ENCODE data around the gene HES5. TPM values are rescaled to one million over a fixed set of nuclear protein-coding genes. Genes with fewer than 3 reads are reported as not detected.

HES5 gene
- polyA plus RNA-seq, 1 donor (not counting 4 experiments of a cell fraction or from before 2014, with no cell fraction given): 0.33 TPM

DNA sequence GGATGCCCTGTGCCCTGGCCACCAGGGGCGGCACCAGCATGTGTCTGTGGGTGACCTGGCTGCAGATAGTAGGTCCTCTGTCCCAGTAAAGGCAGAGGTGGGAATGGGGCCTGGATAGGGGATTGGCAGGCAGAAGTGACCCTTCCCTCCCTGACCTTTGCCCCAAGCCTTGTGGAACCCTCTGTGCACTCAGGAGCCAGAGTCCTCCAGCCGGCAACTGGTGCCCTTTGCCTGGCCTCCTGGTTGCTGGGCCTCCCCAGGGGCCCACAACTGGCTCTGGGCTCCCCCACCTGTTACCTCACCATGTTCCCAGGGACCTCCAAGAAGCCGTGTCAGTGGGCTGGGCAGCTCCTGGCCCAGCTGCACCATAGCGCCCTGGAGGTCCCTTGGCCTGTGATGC, 44.0 kb downstream of the HES5 start:
- no peak overlapping the region for H3K9ac ChIP-seq (ENCODE audit: control insufficient read depth, extremely low read depth, insufficient read depth, low read length)
- peaks cover 48 to 53% of the 10 kb centered on the region in 2 experiments for H3K36me3 ChIP-seq (ENCODE audit: control insufficient read depth in 2 of 2, extremely low read depth in 1 of 2, insufficient read depth in 2 of 2, low read length in 2 of 2)
- TF ChIP-seq, protein P1, sequence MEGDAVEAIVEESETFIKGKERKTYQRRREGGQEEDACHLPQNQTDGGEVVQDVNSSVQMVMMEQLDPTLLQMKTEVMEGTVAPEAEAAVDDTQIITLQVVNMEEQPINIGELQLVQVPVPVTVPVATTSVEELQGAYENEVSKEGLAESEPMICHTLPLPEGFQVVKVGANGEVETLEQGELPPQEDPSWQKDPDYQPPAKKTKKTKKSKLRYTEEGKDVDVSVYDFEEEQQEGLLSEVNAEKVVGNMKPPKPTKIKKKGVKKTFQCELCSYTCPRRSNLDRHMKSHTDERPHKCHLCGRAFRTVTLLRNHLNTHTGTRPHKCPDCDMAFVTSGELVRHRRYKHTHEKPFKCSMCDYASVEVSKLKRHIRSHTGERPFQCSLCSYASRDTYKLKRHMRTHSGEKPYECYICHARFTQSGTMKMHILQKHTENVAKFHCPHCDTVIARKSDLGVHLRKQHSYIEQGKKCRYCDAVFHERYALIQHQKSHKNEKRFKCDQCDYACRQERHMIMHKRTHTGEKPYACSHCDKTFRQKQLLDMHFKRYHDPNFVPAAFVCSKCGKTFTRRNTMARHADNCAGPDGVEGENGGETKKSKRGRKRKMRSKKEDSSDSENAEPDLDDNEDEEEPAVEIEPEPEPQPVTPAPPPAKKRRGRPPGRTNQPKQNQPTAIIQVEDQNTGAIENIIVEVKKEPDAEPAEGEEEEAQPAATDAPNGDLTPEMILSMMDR (optimal IDR thresholded peaks at IDR 0.05 in 1 of 3, IDR thresholded peaks at IDR 0.05 in 1 of 3, conservative IDR thresholded peaks at IDR 0.05 in 1 of 3; ENCODE audit: extremely low read depth in 1 of 3, insufficient read depth in 2 of 3, low read length in 3 of 3): no peak
- no peak for TF ChIP-seq EZH2 (IDR thresholded peaks at IDR 0.05; ENCODE audit: low read length)
- no peak for DNase-seq (ENCODE audit: low read depth, low spot score)
- FAIRE-seq: no peak
- H3K9me1 ChIP-seq (ENCODE audit: control insufficient read depth, extremely low read depth, insufficient read depth, low read length): no peaks in the 10 kb centered on the region
- peaks cover 11% of the 10 kb centered on the region for H3K79me2 ChIP-seq (ENCODE audit: control insufficient read depth, insufficient read depth, low read length)
- H3K4me1 ChIP-seq (ENCODE audit: control insufficient read depth, extremely low read depth, insufficient read depth, low read length): peaks cover 10% of the 10 kb centered on the region
- no peaks in the 10 kb centered on the region for H3K9me3 ChIP-seq (ENCODE audit: control insufficient read depth, low read depth, low read length)
- no peak overlapping the region for H3K27ac ChIP-seq (ENCODE audit: control insufficient read depth, insufficient read depth, low read length)
- H3K27me3 ChIP-seq (ENCODE audit: control insufficient read depth, extremely low read depth, insufficient read depth, low read length): no peaks in the 10 kb centered on the region
- dilution Hi-C loops (cut with MboI; ENCODE audit: extremely low pct_ligation_motif_present, low sequenced_read_pairs): no loop called here
- H3K4me2 ChIP-seq (ENCODE audit: control insufficient read depth, extremely low read depth, insufficient read depth, low read depth, low read length): no peak overlapping the region
- no peak overlapping the region for H2AFZ ChIP-seq (ENCODE audit: control insufficient read depth, low read length)
- peaks cover 23% of the 10 kb centered on the region for H4K20me1 ChIP-seq (ENCODE audit: control insufficient read depth, extremely low read depth, insufficient read depth, low read length)
- no peak overlapping the region for H3K4me3 ChIP-seq (ENCODE audit: control insufficient read depth in 2 of 3, extremely low read depth in 1 of 3, insufficient read depth in 2 of 3, low read depth in 1 of 3, low read length in 3 of 3)

DNA sequence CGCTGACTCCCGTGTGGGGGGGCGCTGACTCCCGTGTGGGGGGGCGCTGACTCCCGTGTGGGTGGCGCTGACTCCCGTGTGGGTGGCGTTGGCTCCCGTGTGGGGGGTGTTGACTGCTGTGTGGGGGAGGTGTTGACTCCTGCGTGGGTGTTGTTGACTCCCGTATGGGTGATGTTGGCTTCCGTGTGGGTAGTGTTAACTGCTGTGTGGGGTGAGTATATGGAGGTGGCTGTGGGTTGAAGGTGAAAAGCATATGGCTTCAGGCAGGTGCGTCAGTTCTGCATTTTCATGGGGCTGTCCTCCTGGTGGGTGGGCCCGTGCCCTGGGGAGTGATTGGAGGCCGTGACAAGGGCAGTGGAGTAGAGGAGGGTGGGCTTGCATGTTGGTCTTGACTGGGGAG, 46.1 kb downstream of the HES5 start:
- H3K9me3 ChIP-seq (ENCODE audit: control insufficient read depth, low read depth, low read length): no peaks in the 10 kb centered on the region
- H3K36me3 ChIP-seq (ENCODE audit: control insufficient read depth in 2 of 2, extremely low read depth in 1 of 2, insufficient read depth in 2 of 2, low read length in 2 of 2): peaks cover 49 to 50% of the 10 kb centered on the region in 2 experiments
- FAIRE-seq: no peak
- H3K9ac ChIP-seq (ENCODE audit: control insufficient read depth, extremely low read depth, insufficient read depth, low read length): no peak overlapping the region
- H3K4me2 ChIP-seq (ENCODE audit: control insufficient read depth, extremely low read depth, insufficient read depth, low read depth, low read length): no peak overlapping the region
- H4K20me1 ChIP-seq (ENCODE audit: control insufficient read depth, extremely low read depth, insufficient read depth, low read length): peaks cover 38% of the 10 kb centered on the region
- dilution Hi-C loops (cut with MboI; ENCODE audit: extremely low pct_ligation_motif_present, low sequenced_read_pairs): no loop called here
- H3K27me3 ChIP-seq (ENCODE audit: control insufficient read depth, extremely low read depth, insufficient read depth, low read length): no peaks in the 10 kb centered on the region
- no peak for DNase-seq (ENCODE audit: low read depth, low spot score)
- H2AFZ ChIP-seq (ENCODE audit: control insufficient read depth, low read length): no peak overlapping the region
- H3K27ac ChIP-seq (ENCODE audit: control insufficient read depth, insufficient read depth, low read length): no peak overlapping the region
- no peaks in the 10 kb centered on the region for H3K9me1 ChIP-seq (ENCODE audit: control insufficient read depth, extremely low read depth, insufficient read depth, low read length)
- H3K4me1 ChIP-seq (ENCODE audit: control insufficient read depth, extremely low read depth, insufficient read depth, low read length): peaks cover 20% of the 10 kb centered on the region
- H3K4me3 ChIP-seq (ENCODE audit: control insufficient read depth in 2 of 3, extremely low read depth in 1 of 3, insufficient read depth in 2 of 3, low read depth in 1 of 3, low read length in 3 of 3): no peak overlapping the region
- peaks cover 24% of the 10 kb centered on the region for H3K79me2 ChIP-seq (ENCODE audit: control insufficient read depth, insufficient read depth, low read length)
- TF ChIP-seq, protein P1 (optimal IDR thresholded peaks at IDR 0.05 in 1 of 3, IDR thresholded peaks at IDR 0.05 in 1 of 3, conservative IDR thresholded peaks at IDR 0.05 in 1 of 3; ENCODE audit: extremely low read depth in 1 of 3, insufficient read depth in 2 of 3, low read length in 3 of 3): no peak
- no peak for TF ChIP-seq EZH2 (IDR thresholded peaks at IDR 0.05; ENCODE audit: low read length)

Data from keratinocyte (primary cell).